K562 (cell line): ENCODE measurements around the gene SPNS2. TPM values are rescaled to one million over a fixed set of nuclear protein-coding genes. Genes with fewer than 3 reads are reported as not detected.

ENCODE experiments used
- ATAC-seq: fragments of 200-7000 bp; cut with Tn5 transposase; 3 replicates; pipeline ENCODE4 v1.9.1; 2020; ENCODE audit warnings: moderate library complexity
- BruUV-seq: library from RNA; stranded (reverse); fragments of 400-500 nt; replicated peaks from 2 replicates; lab custom pipeline; 2021; lab: Mats Ljungman, UMichigan
- CTCF ChIA-PET: fragments of 300-600 bp; formaldehyde crosslinking; extraction: SDS; loops from one replicate; lab custom pipeline; 2021; ENCODE audit warnings: low intra/inter-chr PET ratio; lab: Yijun Ruan, JAX
- POLR2A ChIA-PET: fragments of 300-600, 350-650 bp; sonication (Branson Sonifier 250); formaldehyde crosslinking; extraction: SDS; loops from one replicate; lab custom pipeline; 2021; ENCODE audit warnings: antibody characterized with exemption, inconsistent platforms; lab: Yijun Ruan, JAX
- DNase-seq, 4 experiments: peaks; one replicate each; pipeline versions ENCODE4 v3.0.0 to v3.0.0-alpha.2; 2011 to 2018; ENCODE audit warnings: low spot score in 3 of 4, mixed read lengths in 3 of 4; ENCODE audit errors: extremely low read depth in 1 of 4
- FAIRE-seq: peaks from 2 replicates; lab custom pipeline; 2011; peaks lifted over from hg19 to GRCh38; lab: Jason Lieb, UNC
- H2AFZ ChIP-seq: 2 replicates; pipeline ENCODE4 v1.6.0; 2011; ENCODE audit warnings: low read depth, low read length, control low read depth, inconsistent platforms
- H3K27ac ChIP-seq: fragments of 200-600 bp; 3 replicates; pipeline ENCODE4 v1.8.0; 2011; ENCODE audit warnings: low read depth, mild to moderate bottlenecking, control low read depth, inconsistent platforms, low read length, moderate library complexity, mixed read lengths; ENCODE audit errors: extremely low read depth
- H3K27me3 ChIP-seq, 2 experiments: fragments of 300-600 bp in 1 of 2; 2 replicates in 1 of 2; 3 replicates in 1 of 2; pipeline versions ENCODE4 v1.6.0 to v1.8.0; 2011; ENCODE audit warnings: inconsistent platforms in 2 of 2, low read length in 2 of 2, mild to moderate bottlenecking in 1 of 2, mixed read lengths in 1 of 2, moderate library complexity in 1 of 2; ENCODE audit not compliant: control insufficient read depth in 2 of 2, insufficient read depth in 2 of 2
- H3K36me3 ChIP-seq: fragments of 300-600 bp; 3 replicates; pipeline ENCODE4 v1.8.0; 2011; ENCODE audit warnings: mild to moderate bottlenecking, low read length, inconsistent platforms; ENCODE audit not compliant: control insufficient read depth, insufficient read depth
- H3K4me1 ChIP-seq, 2 experiments: fragments of 200-600 bp in 1 of 2; replicated peaks in 1 of 2; 2 replicates in 1 of 2; 3 replicates in 1 of 2; pipeline versions ENCODE4 v1.5.1 to v1.8.0; 2011; ENCODE audit warnings: inconsistent platforms in 2 of 2, low read length in 2 of 2, mild to moderate bottlenecking in 1 of 2, mixed read lengths in 1 of 2, moderate library complexity in 1 of 2; ENCODE audit not compliant: control insufficient read depth in 2 of 2, insufficient read depth in 2 of 2
- H3K4me2 ChIP-seq: 2 replicates; pipeline ENCODE4 v1.6.1; 2011; ENCODE audit warnings: low read length, control low read depth, inconsistent platforms, mixed read lengths; ENCODE audit not compliant: insufficient read depth
- H3K4me3 ChIP-seq: fragments of 200-600 bp; sonication (generic), shearing (Covaris generic); 2 replicates; pipeline ENCODE4 v1.5.1; 2016; ENCODE audit warnings: control low read depth, inconsistent platforms
- H3K79me2 ChIP-seq: fragments of 200-600 bp; 3 replicates; pipeline ENCODE4 v1.8.0; 2011; ENCODE audit warnings: low read length, inconsistent platforms; ENCODE audit not compliant: control insufficient read depth, insufficient read depth
- H3K9ac ChIP-seq, 2 experiments: 2 replicates each; pipeline versions ENCODE4 v1.6.0 to v1.6.1; 2011; ENCODE audit warnings: low read depth in 2 of 2, low read length in 2 of 2, control low read depth in 1 of 2, inconsistent platforms in 1 of 2, mild to moderate bottlenecking in 1 of 2, mixed read lengths in 1 of 2; ENCODE audit not compliant: insufficient read depth in 1 of 2
- H3K9me1 ChIP-seq: one replicate; pipeline ENCODE4 v1.6.0; 2011; ENCODE audit warnings: inconsistent platforms, mild to moderate bottlenecking, low read length, moderate library complexity; ENCODE audit not compliant: control insufficient read depth, insufficient read depth
- H3K9me3 ChIP-seq: replicated peaks from 2 replicates; pipeline ENCODE4 v1.5.1; 2011; ENCODE audit warnings: low read depth, low read length, inconsistent platforms; ENCODE audit not compliant: control insufficient read depth, insufficient read depth
- H4K20me1 ChIP-seq: replicated peaks from 2 replicates; pipeline ENCODE4 v1.6.1; 2011; ENCODE audit warnings: low read length, inconsistent platforms, mixed read lengths; ENCODE audit not compliant: control insufficient read depth, insufficient read depth
- CBX3 ChIP-seq, 2 experiments: IDR thresholded peaks; 1 replicate in 1 of 2; 2 replicates in 1 of 2; pipeline ENCODE4 v1.6.1; 2012; ENCODE audit warnings: inconsistent platforms in 2 of 2, low read length in 2 of 2, borderline replicate concordance in 1 of 2, control low read depth in 1 of 2
- ZNF140 ChIP-seq: fragments of 250-450 bp; sonication (Bioruptor Pico); IDR thresholded peaks from 2 replicates; pipeline ENCODE4 v1.8.0; 2021; ENCODE audit warnings: moderate library complexity, mild to moderate bottlenecking, inconsistent platforms
- ZNF77 ChIP-seq: fragments of 250-450 bp; sonication (Bioruptor Pico); IDR thresholded peaks from 2 replicates; pipeline ENCODE4 v1.5.0; 2020
- WGBS: fragments of 100-300 bp; shearing (Covaris generic); methylation state at CpG from one replicate; pipeline ENCODE4 v1.1.6; 2016; ENCODE audit warnings: low coverage, mixed read lengths; ENCODE audit not compliant: insufficient coverage; ENCODE audit errors: missing lambda C conversion rate; 5-methylcytosine and 5-hydroxymethylcytosine counted together
- in situ Hi-C: fragments of 300-500 bp; cut with MboI; formaldehyde crosslinking; loops from 4 replicates; pipeline ENCODE4 v1.15.0; 2018; ENCODE audit warnings: inconsistent platforms, mixed read lengths
- intact Hi-C: fragments of 100-400 bp; cut with micrococcal nuclease; formaldehyde crosslinking; loops from 2 replicates; pipeline ENCODE4 v1.14.2; 2022
- polyA plus RNA-seq, 8 experiments: library from polyadenylated mRNA; depleted of rRNA in 4 of 8; stranded (reverse) in 5 of 8; unstranded in 3 of 8; fragments of >200 nt; fragmentation: Nextera tagmentation in 2 of 8; fragmentation: Illumina TruSeq in 1 of 8; extraction: Ambion mirVana in 2 of 8; extraction: Trizol in 1 of 8; gene quantifications; 2 replicates each; pipeline versions ENCODE4 v1.2.1 to v1.2.3, GENCODE V29; 2011 to 2014; ENCODE audit warnings: inconsistent platforms in 1 of 8, missing spikeins in 1 of 8
- total RNA-seq, 7 experiments: library from RNA; depleted of rRNA in 6 of 7; stranded (reverse); fragments of >200 nt in 6 of 7; fragmentation: Illumina TruSeq in 2 of 7; extraction: Trizol in 2 of 7; gene quantifications; 2 replicates each; pipeline versions ENCODE4 v1.2.1 to v1.2.3, GENCODE V29; 2011 to 2021; ENCODE audit warnings: low replicate concordance in 1 of 7
- TF ChIP-seq, protein P1 (sequence below), 2 experiments: IDR thresholded peaks; 2 replicates each; pipeline ENCODE4 v1.6.1; 2011; ENCODE audit warnings: borderline replicate concordance in 1 of 2, control low read depth in 1 of 2, low read depth in 1 of 2, low read length in 1 of 2, mild to moderate bottlenecking in 1 of 2, mixed read lengths in 1 of 2, moderate library complexity in 1 of 2; ENCODE audit not compliant: insufficient read depth in 1 of 2, insufficient read length in 1 of 2, poor library complexity in 1 of 2, severe bottlenecking in 1 of 2; ENCODE audit errors: extremely low read depth in 1 of 2
- TF ChIP-seq, protein P2 (sequence below): sonication (generic); formaldehyde crosslinking; IDR thresholded peaks from 2 replicates; pipeline ENCODE4 v1.8.1; 2023; ENCODE audit warnings: mild to moderate bottlenecking, missing genetic modification reagents

Gene SPNS2
- total and polyA plus RNA-seq, 9 of the 15 experiments (the other 6 are each of a cell fraction or from before 2014, with no cell fraction given) = 0.06 TPM; not detected in 8

DNA sequence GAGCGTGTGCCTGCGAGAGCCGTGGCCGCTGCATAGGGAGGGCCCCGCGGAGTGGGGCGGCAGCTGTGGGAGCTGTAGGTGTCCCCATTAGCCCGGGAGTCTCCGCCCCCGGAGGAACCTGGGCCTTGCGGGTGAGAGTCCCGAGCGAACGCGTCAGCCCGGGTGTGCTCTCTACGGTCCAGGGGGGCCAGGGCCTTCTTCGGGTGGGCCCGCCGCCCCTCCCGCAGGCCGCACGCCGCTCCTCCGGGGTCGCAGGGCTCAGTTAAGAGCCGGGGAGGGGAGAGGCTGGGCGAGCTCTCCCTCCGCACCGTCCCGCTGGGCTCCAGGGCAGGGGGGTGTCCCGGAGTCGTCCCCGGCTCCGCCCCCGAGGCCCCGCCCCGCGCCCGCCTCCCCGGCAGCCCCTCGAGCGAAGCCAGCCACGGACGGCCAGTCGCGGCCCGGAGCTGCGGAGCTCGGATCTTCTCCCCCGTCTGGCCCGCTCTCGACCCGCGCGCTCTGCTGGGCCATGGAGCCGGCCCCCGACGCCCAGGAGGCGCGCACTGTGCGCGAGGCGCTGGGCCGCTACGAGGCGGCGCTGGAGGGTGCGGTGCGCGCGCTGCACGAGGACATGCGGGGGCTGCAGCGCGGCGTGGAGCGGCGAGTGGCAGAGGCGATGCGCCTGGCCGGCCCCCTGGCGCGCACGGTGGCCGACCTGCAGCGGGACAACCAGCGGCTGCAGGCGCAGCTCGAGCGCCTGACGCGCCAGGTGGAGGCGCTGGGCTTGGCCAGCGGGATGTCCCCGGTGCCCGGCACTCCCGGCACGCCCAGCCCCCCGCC is 85.6 kb downstream of the SPNS2 start, which contains the start of gene SMTNL2:
Gene SMTNL2, plus strand, starts transcription at position 429 of the 816 bp plus-strand sequence. Its CDS starts 77 bp downstream, at position 506.
- TF ChIP-seq CBX3 (IDR thresholded peaks at IDR 0.05; ENCODE audit: borderline replicate concordance in 1 of 2, low read length in 2 of 2) = no peak
- no peak for TF ChIP-seq ZNF140
- TF ChIP-seq, protein P1, sequence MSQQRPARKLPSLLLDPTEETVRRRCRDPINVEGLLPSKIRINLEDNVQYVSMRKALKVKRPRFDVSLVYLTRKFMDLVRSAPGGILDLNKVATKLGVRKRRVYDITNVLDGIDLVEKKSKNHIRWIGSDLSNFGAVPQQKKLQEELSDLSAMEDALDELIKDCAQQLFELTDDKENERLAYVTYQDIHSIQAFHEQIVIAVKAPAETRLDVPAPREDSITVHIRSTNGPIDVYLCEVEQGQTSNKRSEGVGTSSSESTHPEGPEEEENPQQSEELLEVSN (IDR thresholded peaks at IDR 0.05; ENCODE audit: borderline replicate concordance in 1 of 2, extremely low read depth in 1 of 2, insufficient read depth in 1 of 2, insufficient read length in 1 of 2, low read depth in 1 of 2, low read length in 1 of 2, poor library complexity in 1 of 2, severe bottlenecking in 1 of 2) = peak in 1 of 2 experiments; percentile 12
- TF ChIP-seq, protein P2, sequence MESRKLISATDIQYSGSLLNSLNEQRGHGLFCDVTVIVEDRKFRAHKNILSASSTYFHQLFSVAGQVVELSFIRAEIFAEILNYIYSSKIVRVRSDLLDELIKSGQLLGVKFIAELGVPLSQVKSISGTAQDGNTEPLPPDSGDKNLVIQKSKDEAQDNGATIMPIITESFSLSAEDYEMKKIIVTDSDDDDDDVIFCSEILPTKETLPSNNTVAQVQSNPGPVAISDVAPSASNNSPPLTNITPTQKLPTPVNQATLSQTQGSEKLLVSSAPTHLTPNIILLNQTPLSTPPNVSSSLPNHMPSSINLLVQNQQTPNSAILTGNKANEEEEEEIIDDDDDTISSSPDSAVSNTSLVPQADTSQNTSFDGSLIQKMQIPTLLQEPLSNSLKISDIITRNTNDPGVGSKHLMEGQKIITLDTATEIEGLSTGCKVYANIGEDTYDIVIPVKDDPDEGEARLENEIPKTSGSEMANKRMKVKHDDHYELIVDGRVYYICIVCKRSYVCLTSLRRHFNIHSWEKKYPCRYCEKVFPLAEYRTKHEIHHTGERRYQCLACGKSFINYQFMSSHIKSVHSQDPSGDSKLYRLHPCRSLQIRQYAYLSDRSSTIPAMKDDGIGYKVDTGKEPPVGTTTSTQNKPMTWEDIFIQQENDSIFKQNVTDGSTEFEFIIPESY (CRISPR knock-in tag) = peak; percentile 56; the same call in 1 of the 2 replicates
- TF ChIP-seq ZNF77 (CRISPR knock-in tag) = no peak
- TF ChIP-seq, all 486 proteins: peak for 2
- H3K36me3 ChIP-seq = no peaks in the 10 kb centered on the region
- CTCF ChIA-PET = no interaction called here
- DNase-seq = peak in 2 of 4 experiments; percentile 54 to 56
- no peak within 1 kb of the TSS for H2AFZ ChIP-seq
- no peak within 1 kb of the TSS for H3K4me3 ChIP-seq
- no peak within 1 kb of the TSS for H3K4me2 ChIP-seq
- intact Hi-C loops = no loop called here
- H4K20me1 ChIP-seq = peaks cover 3% of the 10 kb centered on the region; the same call in 1 of the 2 replicates
- no peak for FAIRE-seq
- no peaks in the 10 kb centered on the region for H3K79me2 ChIP-seq
- ATAC-seq = no peak
- no peaks in the 10 kb centered on the region for H3K9me1 ChIP-seq
- H3K27me3 ChIP-seq = peaks cover 6 to 82% of the 10 kb centered on the region in 2 experiments; a peak in 4 of 5 replicates
- no peak within 1 kb of the TSS for H3K9ac ChIP-seq
- no peaks in the 10 kb centered on the region for H3K9me3 ChIP-seq
- H3K4me1 ChIP-seq = peaks cover 6 to 25% of the 10 kb centered on the region in 2 experiments; a peak in 4 of 5 replicates
- BruUV-seq = no TSS peak
- no peak within 1 kb of the TSS for H3K27ac ChIP-seq
- POLR2A ChIA-PET = interaction anchor here (0.6 kb wide), 1 partner anchor 18 kb away, joined by 4 read pairs; no protein-coding TSS in a partner anchor
- in situ Hi-C loops = no loop called here
- 18% methylated on average over 10 of the region's 100 CpGs for WGBS
